Forelimb muscle (tissue), 1 donor: ENCODE results near the gene RCAN3. TPM values are rescaled to one million over a fixed set of nuclear protein-coding genes. Genes with fewer than 3 reads are reported as not detected.
"Not testable (repeated sequence)": the region's sequence is repeated elsewhere in the genome, so short reads cannot be mapped to it uniquely, and the experiment has no call there.

ENCODE experiments used
- DNase-seq: peaks from one replicate; pipeline ENCODE4 v3.0.0-alpha.2; 2013; ENCODE audit warnings: low read depth
- polyA plus RNA-seq: library from polyadenylated mRNA; unstranded; fragments of 120-200 nt; gene quantifications from one replicate; pipeline ENCODE4 v1.2.1, GENCODE V29; 2013; ENCODE audit not compliant: insufficient read length

Gene RCAN3
- polyA plus RNA-seq, 1 donor = 1.8 TPM

DNA sequence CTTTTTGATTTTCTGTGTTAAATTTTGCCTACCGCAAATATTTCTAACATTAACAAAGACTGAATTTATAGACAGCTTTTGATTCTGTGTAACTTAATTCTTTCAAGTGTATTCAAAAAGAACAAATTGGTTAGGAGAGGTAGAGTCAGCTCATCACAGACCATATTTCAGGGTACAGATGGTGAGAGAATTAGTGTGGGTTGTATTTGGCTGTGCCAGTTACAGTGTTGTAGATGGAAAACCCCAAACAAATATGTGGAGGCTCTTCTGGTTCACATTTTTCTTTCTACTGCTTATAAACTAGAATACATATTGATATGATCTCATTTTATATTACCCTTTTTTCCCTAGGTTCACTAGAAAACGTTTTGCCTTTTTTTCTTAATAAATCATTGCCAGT lies 11.1 kb downstream of the RCAN3 start:
- no peak for DNase-seq

DNA sequence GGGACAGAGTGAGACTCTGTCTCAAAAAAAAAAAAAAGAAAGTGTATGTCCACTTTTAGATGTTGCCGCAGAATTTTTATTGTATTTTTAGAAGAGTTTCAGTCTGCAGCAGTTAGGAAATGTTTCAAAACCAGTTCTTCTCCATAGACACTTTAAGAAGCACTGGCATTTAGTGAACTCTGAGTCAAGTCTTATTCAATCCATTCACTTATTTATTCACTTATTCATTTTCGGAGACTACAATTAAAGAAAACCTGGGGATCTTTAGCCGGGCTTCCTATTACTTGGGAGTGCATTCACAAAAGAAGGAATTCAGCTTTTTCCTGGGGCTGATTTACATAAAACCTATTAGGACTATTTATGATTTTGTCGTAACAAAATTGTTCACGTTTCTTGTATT lies 12.3 kb downstream of the RCAN3 start:
- no peak for DNase-seq

- DNase-seq = not testable (repeated sequence)
Observed at GRCh38 chr1:24515671-24516209, 13.1 kb downstream of the RCAN3 start.

DNA sequence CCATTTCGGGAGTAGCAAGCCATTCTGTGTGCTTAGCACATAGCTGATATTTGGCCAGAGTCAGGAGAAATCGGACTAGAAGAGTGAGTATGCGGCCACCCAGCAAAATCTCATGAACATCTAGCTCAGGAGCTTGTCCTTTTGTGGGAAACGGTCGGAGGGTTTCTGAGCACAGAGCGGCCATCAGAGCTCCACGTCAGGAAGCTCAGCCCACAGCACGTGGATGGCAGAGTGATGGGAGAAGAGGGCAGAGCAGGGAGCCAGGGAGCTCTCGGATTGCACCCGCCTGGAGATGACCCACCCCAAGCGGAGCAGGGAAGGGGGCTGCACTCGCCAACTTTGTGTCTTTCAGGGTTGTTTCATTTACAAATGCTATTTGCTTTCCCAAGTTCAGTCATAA lies 13.9 kb downstream of the RCAN3 start:
- no peak for DNase-seq

- DNase-seq = no peak
Observed at GRCh38 chr1:24517898-24518297, 15.3 kb downstream of the RCAN3 start.

GRCh38 chr1:24520282-24520681 lies 17.6 kb downstream of the RCAN3 start:
- not testable (repeated sequence) for DNase-seq

GRCh38 chr1:24525606-24526005 lies 23.0 kb downstream of the RCAN3 start:
- no peak for DNase-seq

- no peak for DNase-seq
Observed at GRCh38 chr1:24526045-24526444, 23.4 kb downstream of the RCAN3 start.

GRCh38 chr1:24526940-24527542 lies 24.4 kb downstream of the RCAN3 start:
- DNase-seq = no peak

- no peak for DNase-seq
Observed at GRCh38 chr1:24528744-24529143, 26.1 kb downstream of the RCAN3 start.

DNA sequence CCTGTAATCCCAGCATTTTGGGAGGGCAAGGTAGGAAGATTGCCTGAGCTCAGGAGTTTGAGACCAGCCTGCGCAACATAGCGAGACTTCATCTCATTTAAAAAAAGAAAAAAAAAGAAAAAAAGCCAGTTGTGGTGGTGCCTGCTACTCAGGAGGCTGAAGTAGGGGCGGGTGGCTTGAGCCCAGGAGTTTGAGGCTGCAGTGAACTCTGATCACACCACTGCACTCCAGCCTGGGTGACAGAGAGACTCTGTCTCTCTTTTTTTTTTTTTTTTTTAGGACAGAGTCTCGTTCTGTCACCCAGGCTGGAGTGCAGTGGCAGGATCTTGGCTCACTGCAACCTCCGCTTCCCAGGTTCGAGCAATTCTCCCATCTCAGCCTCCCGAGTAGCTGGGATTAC lies 26.7 kb downstream of the RCAN3 start:
- not testable (repeated sequence) for DNase-seq

DNA sequence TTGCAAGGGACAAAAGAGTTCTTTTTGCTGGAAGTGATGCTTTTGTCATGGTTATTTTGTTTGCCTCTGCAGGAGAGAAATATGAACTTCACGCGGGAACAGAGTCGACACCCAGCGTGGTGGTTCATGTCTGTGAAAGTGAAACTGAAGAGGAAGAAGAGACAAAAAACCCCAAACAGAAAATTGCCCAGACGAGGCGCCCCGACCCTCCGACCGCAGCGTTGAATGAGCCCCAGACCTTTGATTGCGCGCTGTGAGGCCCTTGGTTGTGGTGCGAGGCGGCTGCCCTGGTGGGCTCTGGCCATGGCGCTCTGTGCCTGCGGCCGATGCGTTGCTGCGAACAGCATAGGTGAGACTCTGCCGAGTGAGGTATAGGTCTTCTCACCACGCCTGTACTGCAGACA lies 32.4 kb downstream of the RCAN3 start:
- no peak for DNase-seq

- DNase-seq = no peak
Observed at GRCh38 chr1:24535778-24536177, 33.1 kb downstream of the RCAN3 start.

- no peak for DNase-seq
Observed at GRCh38 chr1:24536391-24536840, 33.8 kb downstream of the RCAN3 start.

GRCh38 chr1:24540051-24540905 lies 37.6 kb downstream of the RCAN3 start:
- no peak for DNase-seq

GRCh38 chr1:24540906-24541710 lies 38.5 kb downstream of the RCAN3 start:
- no peak for DNase-seq

- no peak for DNase-seq
Observed at GRCh38 chr1:24541711-24542346, 39.2 kb downstream of the RCAN3 start.

GRCh38 chr1:24544239-24544638 lies 41.6 kb downstream of the RCAN3 start:
- DNase-seq = no peak

DNA sequence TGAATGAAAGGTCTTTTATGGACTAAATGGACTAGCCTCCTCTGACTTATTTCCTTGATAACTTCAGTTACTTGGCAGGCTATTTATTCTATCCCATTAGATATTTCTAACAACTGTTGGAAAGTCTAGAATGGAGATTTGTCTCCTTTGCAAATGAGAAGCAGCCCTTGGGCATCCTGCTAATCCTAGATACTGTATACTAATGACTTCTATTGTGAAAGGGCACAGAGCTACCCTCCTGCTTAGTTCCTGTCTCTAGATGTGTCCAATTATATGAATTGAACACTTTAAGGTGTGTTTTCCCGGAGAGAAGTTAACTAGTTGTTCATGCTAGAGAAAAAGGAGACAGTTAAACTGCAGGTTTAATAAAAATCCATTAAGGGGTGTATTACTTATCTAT lies 43.0 kb downstream of the RCAN3 start:
- no peak for DNase-seq

- no peak for DNase-seq
Observed at GRCh38 chr1:24547195-24547594, 44.6 kb downstream of the RCAN3 start.

GRCh38 chr1:24548070-24548469 lies 45.4 kb downstream of the RCAN3 start:
- no peak for DNase-seq

DNA sequence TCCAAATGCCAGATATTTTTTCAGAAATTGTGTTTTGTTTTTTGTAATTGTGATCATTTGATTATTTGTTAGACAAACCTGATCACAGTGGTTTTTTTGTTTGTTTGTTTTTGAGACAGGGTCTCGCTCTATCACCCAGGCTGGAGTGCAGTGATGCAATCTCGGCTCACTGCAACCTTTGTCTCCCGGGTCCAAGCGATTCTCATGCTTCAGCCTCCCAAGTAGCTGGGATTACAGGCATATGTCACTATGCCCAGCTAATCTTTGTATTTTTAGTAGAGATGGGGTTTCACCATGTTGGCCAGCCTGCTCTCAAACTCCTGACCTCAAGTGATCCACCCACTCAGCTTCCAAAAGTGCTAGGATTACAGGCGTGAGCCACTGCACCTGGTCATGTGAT lies 46.6 kb downstream of the RCAN3 start:
- DNase-seq = not testable (repeated sequence)
